ENCODE data around the gene RPS5. TPM values are rescaled to one million over a fixed set of nuclear protein-coding genes. Genes with fewer than 3 reads are reported as not detected.

RPS5 gene
- polyA plus RNA-seq, 4 donors = 816 to 1,178 (median 906) TPM

Other genes with a start within 250 kb of the RPS5 start
- gene ZNF329, start 236.5 kb upstream of the RPS5 start, polyA plus RNA-seq (ENCODE audit: insufficient read length in 4 of 4) = 10 to 100 TPM; 18.8 to 26.1 (median 24.1) TPM
- 10 to 100 TPM; 18.1 to 22.7 (median 19.1) TPM for gene ZNF274, start 204.2 kb upstream of the RPS5 start, polyA plus RNA-seq (ENCODE audit: insufficient read length in 4 of 4)
- 10 to 100 TPM; 29.7 to 37.0 (median 33.2) TPM for gene ZNF544, start 158.4 kb upstream of the RPS5 start, polyA plus RNA-seq (ENCODE audit: insufficient read length in 4 of 4)
- gene ZNF8, start 108.3 kb upstream of the RPS5 start, polyA plus RNA-seq (ENCODE audit: insufficient read length in 4 of 4) = 1 to 10 TPM; 6.4 to 7.5 (median 7.0) TPM
- gene ERVK3-1, start 81.9 kb upstream of the RPS5 start, polyA plus RNA-seq (ENCODE audit: insufficient read length in 4 of 4) = 10 to 100 TPM; 46.2 to 51.0 (median 49.4) TPM
- 1 to 10 TPM; 3.4 to 3.8 (median 3.5) TPM for gene ZSCAN22, start 60.3 kb upstream of the RPS5 start, polyA plus RNA-seq (ENCODE audit: insufficient read length in 4 of 4)
- 1 to 10 TPM in 1 of 4 donors, under 1 TPM in 3; 0.39 to 2.7 (median 0.93) TPM for gene A1BG, start 33.8 kb upstream of the RPS5 start, polyA plus RNA-seq (ENCODE audit: insufficient read length in 4 of 4)
- gene ZNF497, start 24.5 kb upstream of the RPS5 start, polyA plus RNA-seq (ENCODE audit: insufficient read length in 4 of 4) = 1 to 10 TPM; 3.3 to 5.7 (median 3.9) TPM
- gene ZNF837, start 6.2 kb upstream of the RPS5 start, polyA plus RNA-seq (ENCODE audit: insufficient read length in 4 of 4) = 1 to 10 TPM; 2.1 to 5.3 (median 2.8) TPM
- under 1 TPM in 1 of 4 donors, not detected in 3; 0.10 TPM for gene RNF225, start 8.4 kb downstream of the RPS5 start, polyA plus RNA-seq (ENCODE audit: insufficient read length in 4 of 4)
- gene ZNF584, start 21.4 kb downstream of the RPS5 start, polyA plus RNA-seq (ENCODE audit: insufficient read length in 4 of 4) = 10 to 100 TPM; 12.3 to 14.6 (median 13.6) TPM
- gene ZNF132, start 52.9 kb downstream of the RPS5 start, polyA plus RNA-seq (ENCODE audit: insufficient read length in 4 of 4) = 10 to 100 TPM; 11.9 to 16.2 (median 15.2) TPM
- 1 to 10 TPM; 4.7 to 6.2 (median 5.3) TPM for gene ZNF324B, start 64.4 kb downstream of the RPS5 start, polyA plus RNA-seq (ENCODE audit: insufficient read length in 4 of 4)
- 10 to 100 TPM in 2 of 4 donors, 1 to 10 TPM in 2; 8.6 to 11.4 (median 9.8) TPM for gene ZNF324, start 79.8 kb downstream of the RPS5 start, polyA plus RNA-seq (ENCODE audit: insufficient read length in 4 of 4)
- 10 to 100 TPM; 14.4 to 19.0 (median 15.5) TPM for gene ZNF446, start 89.1 kb downstream of the RPS5 start, polyA plus RNA-seq (ENCODE audit: insufficient read length in 4 of 4)
- gene SLC27A5, start 124.7 kb downstream of the RPS5 start, polyA plus RNA-seq (ENCODE audit: insufficient read length in 4 of 4) = 10 to 100 TPM in 2 of 4 donors, 1 to 10 TPM in 2; 8.6 to 12.3 (median 10.2) TPM
- gene ZBTB45, start 132.5 kb downstream of the RPS5 start, polyA plus RNA-seq (ENCODE audit: insufficient read length in 4 of 4) = 10 to 100 TPM in 3 of 4 donors, 1 to 10 TPM in 1; 9.4 to 16.7 (median 11.4) TPM
- 100 to 1,000 TPM; 677 to 796 (median 712) TPM for gene TRIM28, start 156.8 kb downstream of the RPS5 start, polyA plus RNA-seq (ENCODE audit: insufficient read length in 4 of 4)
- 100 to 1,000 TPM; 113 to 135 (median 118) TPM for gene CHMP2A, start 167.8 kb downstream of the RPS5 start, polyA plus RNA-seq (ENCODE audit: insufficient read length in 4 of 4)
- 100 to 1,000 TPM in 2 of 4 donors, 10 to 100 TPM in 2; 86.2 to 101 (median 94.1) TPM for gene UBE2M, start 171.3 kb downstream of the RPS5 start, polyA plus RNA-seq (ENCODE audit: insufficient read length in 4 of 4)
- 10 to 100 TPM; 28.3 to 37.3 (median 32.0) TPM for gene MZF1, start 186.1 kb downstream of the RPS5 start, polyA plus RNA-seq (ENCODE audit: insufficient read length in 4 of 4)